ENCODE measurements around the gene ARL6IP1.

GRCh38 chr16:18833707-18834505 lies 32.6 kb upstream of the ARL6IP1 start:
- no peak for TF ChIP-seq EZH2 (IDR thresholded peaks at IDR 0.05; ENCODE audit: borderline replicate concordance, low read length)
- TF ChIP-seq, protein P1, sequence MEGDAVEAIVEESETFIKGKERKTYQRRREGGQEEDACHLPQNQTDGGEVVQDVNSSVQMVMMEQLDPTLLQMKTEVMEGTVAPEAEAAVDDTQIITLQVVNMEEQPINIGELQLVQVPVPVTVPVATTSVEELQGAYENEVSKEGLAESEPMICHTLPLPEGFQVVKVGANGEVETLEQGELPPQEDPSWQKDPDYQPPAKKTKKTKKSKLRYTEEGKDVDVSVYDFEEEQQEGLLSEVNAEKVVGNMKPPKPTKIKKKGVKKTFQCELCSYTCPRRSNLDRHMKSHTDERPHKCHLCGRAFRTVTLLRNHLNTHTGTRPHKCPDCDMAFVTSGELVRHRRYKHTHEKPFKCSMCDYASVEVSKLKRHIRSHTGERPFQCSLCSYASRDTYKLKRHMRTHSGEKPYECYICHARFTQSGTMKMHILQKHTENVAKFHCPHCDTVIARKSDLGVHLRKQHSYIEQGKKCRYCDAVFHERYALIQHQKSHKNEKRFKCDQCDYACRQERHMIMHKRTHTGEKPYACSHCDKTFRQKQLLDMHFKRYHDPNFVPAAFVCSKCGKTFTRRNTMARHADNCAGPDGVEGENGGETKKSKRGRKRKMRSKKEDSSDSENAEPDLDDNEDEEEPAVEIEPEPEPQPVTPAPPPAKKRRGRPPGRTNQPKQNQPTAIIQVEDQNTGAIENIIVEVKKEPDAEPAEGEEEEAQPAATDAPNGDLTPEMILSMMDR (IDR thresholded peaks at IDR 0.05; ENCODE audit: low read length): no peak

Measured in OCI-LY1 (cell line).